Aorta (tissue), 5 donors: Measurements from ENCODE around the gene FAF1. TPM values are rescaled to one million over a fixed set of nuclear protein-coding genes. Genes with fewer than 3 reads are reported as not detected.

Experiments
- ATAC-seq: fragments of 200-7000 bp; cut with Tn5 transposase; one replicate; pipeline ENCODE4 v1.9.1; 2022; ENCODE audit warnings: moderate library complexity; ENCODE audit not compliant: low FRiP score
- DNase-seq, 2 donors: peaks; one replicate each; pipeline ENCODE4 v3.0.0-alpha.2; 2020
- H3K27ac ChIP-seq, 2 donors: one replicate each; pipeline ENCODE4 v1.5.1; 2013; ENCODE audit warnings: low read length in 2 of 2, mild to moderate bottlenecking in 2 of 2, moderate library complexity in 2 of 2, control low read depth in 1 of 2, inconsistent platforms in 1 of 2, low read depth in 1 of 2
- H3K27me3 ChIP-seq, 2 donors: one replicate each; pipeline ENCODE4 v1.6.1; 2013; ENCODE audit warnings: control low read depth in 1 of 2, low read length in 1 of 2, mild to moderate bottlenecking in 1 of 2, moderate library complexity in 1 of 2; ENCODE audit not compliant: insufficient read depth in 2 of 2, control insufficient read depth in 1 of 2
- H3K36me3 ChIP-seq, 2 donors: one replicate each; pipeline ENCODE4 v1.6.1; 2013; ENCODE audit warnings: control low read depth in 1 of 2, low read length in 1 of 2, mild to moderate bottlenecking in 1 of 2; ENCODE audit not compliant: insufficient read depth in 2 of 2, control insufficient read depth in 1 of 2
- H3K4me1 ChIP-seq, 2 donors: one replicate each; pipeline ENCODE4 v1.6.1; 2013; ENCODE audit warnings: low read length in 2 of 2, control low read depth in 1 of 2, mild to moderate bottlenecking in 1 of 2, moderate library complexity in 1 of 2; ENCODE audit not compliant: insufficient read depth in 2 of 2, control insufficient read depth in 1 of 2
- H3K4me3 ChIP-seq, 2 donors: one replicate each; pipeline ENCODE4 v1.5.1; 2013; ENCODE audit warnings: low read length in 2 of 2, control low read depth in 1 of 2, mild to moderate bottlenecking in 1 of 2
- H3K9me3 ChIP-seq: one replicate; pipeline ENCODE4 v1.6.1; 2013; ENCODE audit warnings: mild to moderate bottlenecking, low read length; ENCODE audit not compliant: control insufficient read depth
- WGBS, 2 donors: extraction: QIAGEN DNeasy Blood & Tissue Kit; methylation state at CpG; one replicate each; pipeline ENCODE4 v1.1.7; 2013; 5-methylcytosine and 5-hydroxymethylcytosine counted together
- intact Hi-C, 2 donors: fragments of 100-400 bp; cut with DNase I; formaldehyde crosslinking; loops; one replicate each; pipeline versions ENCODE4 v1.14.2 to v1.15.0; 2022
- polyA plus RNA-seq, 2 donors: library from polyadenylated mRNA; stranded (reverse); fragments of 200-250 nt; gene quantifications; one replicate each; pipeline ENCODE4 v1.2.3, GENCODE V29; 2013
- total RNA-seq, 2 donors: library from RNA; stranded (reverse); fragmentation: NEBNext Ultra II Directional; extraction: Animal tissue kit (Norgen Biotek cat#: 25700); gene quantifications; one replicate each; pipeline ENCODE4 v1.2.1, GENCODE V29; 2021
- donor health status: healthy with polysubstance abuse.
- donor health status: Bipolar disorder and iron deficiency.
- donor health status: DM: no; HTN: no; CAD: no.
- donor health status: DM: no; HTN: no; CAD: no.
- donor health status: DM: yes; HTN: yes; CAD: no.

Gene FAF1
- total and polyA plus RNA-seq, 4 donors: 27.0 to 56.1 (median 43.0) TPM

DNA sequence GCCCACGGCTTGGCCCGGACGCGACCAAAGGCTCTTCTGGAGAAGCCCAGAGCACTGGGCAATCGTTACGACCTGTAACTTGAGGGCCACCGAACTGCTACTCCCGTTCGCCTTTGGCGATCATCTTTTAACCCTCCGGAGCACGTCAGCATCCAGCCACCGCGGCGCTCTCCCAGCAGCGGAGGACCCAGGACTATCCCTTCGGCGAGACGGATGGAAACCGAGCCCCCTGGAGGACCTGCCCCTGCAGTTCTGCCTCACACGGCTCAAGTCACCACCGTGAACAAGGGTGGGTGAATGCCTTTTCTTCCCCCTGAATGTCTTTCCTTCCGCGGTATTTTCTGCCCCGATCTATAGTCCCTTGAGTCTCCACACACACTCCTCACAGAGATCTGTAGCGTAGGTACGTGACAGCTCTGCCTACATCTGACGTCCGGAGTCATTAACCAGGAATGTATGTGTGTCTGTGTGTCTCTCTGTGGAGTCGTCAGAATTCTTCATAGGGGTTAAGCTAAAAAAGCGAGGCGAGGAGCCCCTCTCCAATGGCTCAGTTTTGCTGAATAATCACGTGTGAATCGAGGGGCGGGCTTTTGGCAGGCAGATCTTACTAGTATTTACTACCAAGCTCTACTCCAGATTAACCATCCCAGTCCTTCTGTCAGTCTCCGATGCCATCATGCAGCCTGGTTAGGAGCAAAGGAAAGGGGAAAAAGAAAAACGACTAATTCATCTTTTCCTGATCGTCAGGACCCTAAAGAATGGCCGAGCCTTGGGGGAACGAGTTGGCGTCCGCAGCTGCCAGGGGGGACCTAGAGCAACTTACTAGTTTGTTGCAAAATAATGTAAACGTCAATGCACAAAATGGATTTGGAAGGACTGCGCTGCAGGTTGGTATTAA lies 9.8 kb upstream of the FAF1 start, which contains the start of gene CDKN2C:
Gene CDKN2C (plus strand): TSS at position 635 of the 898 bp plus-strand sequence. CDS start 124 bp downstream, at position 759.
- peak; percentile 75 for ATAC-seq
- Histone ChIP-seq H3K4me1 (peaks cover 0 to 2% of the 10 kb centered on the region in 2 donors), H3K27me3 (no peaks in the 10 kb centered on the region), H3K27ac (peak within 1 kb of the TSS; percentile 16 to 71), H3K9me3 (no peaks in the 10 kb centered on the region), H3K4me3 (peak within 1 kb of the TSS; percentile 75 to 83), H3K36me3 (no peaks in the 10 kb centered on the region)
- intact Hi-C loops: loop anchor here in 1 of 2 donors (10.0 kb wide), 1 partner anchor 195 kb away; no protein-coding TSS in a partner anchor
- peak; percentile 87 to 88 for DNase-seq
- 0% methylated on average over 44 of the region's 44 CpGs for WGBS, 2 donors

- intact Hi-C loops: loop anchor here in 1 of 2 donors (10.0 kb wide), 1 partner anchor 194 kb away; no protein-coding TSS in a partner anchor
- WGBS, 2 donors: 0% methylated on average over 49 to 65 of the region's 65 CpGs
- DNase-seq (peak; percentile 77 to 83), ATAC-seq (peak; percentile 48)
- Histone ChIP-seq H3K27me3 (no peaks in the 10 kb centered on the region), H3K9me3 (no peaks in the 10 kb centered on the region), H3K4me1 (peaks cover 0 to 2% of the 10 kb centered on the region in 2 donors), H3K27ac (peak overlapping the region in 1 of 2 donors; percentile 71), H3K4me3 (peak overlapping the region; percentile 75 to 83), H3K36me3 (no peaks in the 10 kb centered on the region)
Observed at GRCh38 chr1:50968821-50969610, 8.9 kb upstream of the FAF1 start.

DNA sequence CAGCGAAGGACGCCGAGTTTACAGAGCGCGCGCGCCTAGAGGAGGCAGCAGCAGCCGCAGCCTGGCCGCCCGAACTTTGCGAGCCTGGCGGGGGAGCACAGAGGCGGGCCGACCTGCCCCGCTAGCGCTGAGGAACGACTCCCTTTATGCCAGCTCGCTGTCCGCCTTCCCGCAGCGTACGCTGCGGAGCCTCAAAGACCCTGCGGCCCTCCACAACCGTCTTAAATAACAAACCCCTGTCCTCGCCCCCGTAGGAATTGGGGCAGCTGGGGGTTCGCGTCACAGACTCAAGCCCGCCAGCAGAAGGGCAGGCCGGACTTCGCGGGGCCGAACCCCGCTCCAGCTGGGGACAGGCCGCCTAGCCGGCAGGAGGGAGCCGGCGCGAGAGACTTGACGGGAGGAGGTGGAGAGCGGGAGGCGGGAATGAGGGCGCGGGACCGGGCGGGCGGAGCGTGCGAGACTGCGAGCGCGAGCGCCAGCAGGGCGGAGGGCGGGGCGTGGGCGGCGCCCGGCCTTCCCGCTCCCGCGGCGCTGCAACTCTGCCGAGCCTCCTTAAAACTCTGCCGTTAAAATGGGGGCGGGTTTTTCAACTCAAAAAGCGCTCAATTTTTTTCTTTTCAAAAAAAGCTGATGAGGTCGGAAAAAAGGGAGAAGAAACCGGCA lies 8.2 kb upstream of the FAF1 start:
- DNase-seq (peak; percentile 96 to 97), ATAC-seq (peak; percentile 96)
- intact Hi-C loops: loop anchor here in 1 of 2 donors (10.0 kb wide), 1 partner anchor 193 kb away; no protein-coding TSS in a partner anchor
- peak overlapping the region in 1 of 2 donors; percentile 83 for H3K27ac ChIP-seq
- peak overlapping the region; percentile 75 to 83 for H3K4me3 ChIP-seq
- no peaks in the 10 kb centered on the region for H3K27me3 ChIP-seq
- no peaks in the 10 kb centered on the region for H3K9me3 ChIP-seq
- WGBS, 2 donors: 0% methylated on average over 65 to 70 of the region's 70 CpGs
- peaks cover 0 to 2% of the 10 kb centered on the region in 2 donors for H3K4me1 ChIP-seq
- no peaks in the 10 kb centered on the region for H3K36me3 ChIP-seq

DNA sequence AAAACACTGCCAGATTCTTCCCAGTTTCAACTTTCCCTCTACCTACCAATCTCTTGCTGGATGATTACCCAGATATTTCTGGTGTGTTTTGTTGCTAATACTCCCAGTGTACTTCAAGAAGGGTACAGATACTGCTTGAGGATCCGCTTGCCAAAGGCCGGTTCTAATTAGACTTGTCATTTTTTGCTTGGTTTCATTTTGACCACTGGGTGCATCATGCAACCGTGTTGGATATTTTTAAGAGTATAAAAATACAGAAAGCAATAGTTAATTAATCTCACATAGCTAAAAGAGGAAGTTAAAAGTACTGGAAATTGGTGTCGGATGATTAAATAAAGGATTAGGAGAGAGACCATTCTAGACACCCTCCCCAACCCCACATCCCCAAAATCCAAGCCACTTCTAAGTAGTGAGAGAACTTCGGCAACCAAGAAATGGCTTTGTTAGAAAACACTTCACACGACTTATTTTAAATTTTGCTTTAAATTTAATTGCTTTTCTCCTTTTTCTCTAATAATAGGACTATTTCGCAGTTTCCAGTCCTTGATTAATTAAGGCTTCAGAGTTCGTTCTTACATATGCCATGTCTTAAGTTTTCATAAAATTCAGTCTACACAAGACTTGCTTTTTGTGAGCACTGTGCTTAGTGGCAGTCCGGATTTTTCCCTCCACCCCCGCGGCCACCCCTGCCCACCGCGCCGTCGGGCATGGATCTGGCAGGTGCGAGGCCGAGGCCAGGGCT lies 7.5 kb upstream of the FAF1 start:
- H3K9me3 ChIP-seq: no peaks in the 10 kb centered on the region
- H3K27ac ChIP-seq: peak overlapping the region; percentile 64 to 87
- intact Hi-C loops: loop anchor here in 1 of 2 donors (10.0 kb wide), 1 partner anchor 193 kb away; no protein-coding TSS in a partner anchor
- peak overlapping the region; percentile 32 to 50 for H3K4me3 ChIP-seq
- 9 to 12% methylated on average over 17 of the region's 17 CpGs for WGBS, 2 donors
- no peak for ATAC-seq
- no peaks in the 10 kb centered on the region for H3K36me3 ChIP-seq
- no peak for DNase-seq
- H3K27me3 ChIP-seq: no peaks in the 10 kb centered on the region
- H3K4me1 ChIP-seq: peaks cover 0 to 2% of the 10 kb centered on the region in 2 donors

- 59 to 75% methylated on average over 3 of the region's 3 CpGs for WGBS, 2 donors
- intact Hi-C loops: loop anchor here in 1 of 2 donors (10.0 kb wide), 1 partner anchor 192 kb away; no protein-coding TSS in a partner anchor
- Histone ChIP-seq H3K4me1 (peaks cover 0 to 2% of the 10 kb centered on the region in 2 donors), H3K36me3 (no peaks in the 10 kb centered on the region), H3K27ac (no peak overlapping the region), H3K9me3 (no peaks in the 10 kb centered on the region), H3K27me3 (no peaks in the 10 kb centered on the region), H3K4me3 (peak overlapping the region in 1 of 2 donors; percentile 50)
- ATAC-seq: no peak
- no peak for DNase-seq
Observed at GRCh38 chr1:50966991-50967390, 6.9 kb upstream of the FAF1 start.

GRCh38 chr1:50964863-50965262 lies 4.8 kb upstream of the FAF1 start:
- H3K9me3 ChIP-seq: no peaks in the 10 kb centered on the region
- 92 to 94% methylated on average over 11 of the region's 11 CpGs for WGBS, 2 donors
- DNase-seq (no peak), ATAC-seq (no peak)
- no peak overlapping the region for H3K4me3 ChIP-seq
- no peaks in the 10 kb centered on the region for H3K36me3 ChIP-seq
- H3K27ac ChIP-seq: no peak overlapping the region
- intact Hi-C loops: loop anchor here in 1 of 2 donors (10.0 kb wide), 1 partner anchor 190 kb away; no protein-coding TSS in a partner anchor
- peaks cover 0 to 2% of the 10 kb centered on the region in 2 donors for H3K4me1 ChIP-seq
- H3K27me3 ChIP-seq: no peaks in the 10 kb centered on the region

- intact Hi-C loops: no loop called here
- no peak for ATAC-seq
- Histone ChIP-seq H3K27me3 (no peaks in the 10 kb centered on the region), H3K27ac (peak overlapping the region in 1 of 2 donors; percentile 1), H3K4me1 (no peaks in the 10 kb centered on the region), H3K9me3 (no peaks in the 10 kb centered on the region), H3K4me3 (peak overlapping the region; percentile 81 to 94), H3K36me3 (no peaks in the 10 kb centered on the region)
- 1% methylated on average over 38 of the region's 38 CpGs for WGBS, 2 donors
- DNase-seq: no peak
Observed at GRCh38 chr1:50959303-50959912, 659 bp downstream of the FAF1 start.
